Gastroesophageal sphincter (tissue), 4 donors: ENCODE results near the gene NNMT. TPM values are rescaled to one million over a fixed set of nuclear protein-coding genes. Genes with fewer than 3 reads are reported as not detected.

ENCODE experiments used
- ATAC-seq: fragments of 150-250 bp; one replicate; pipeline ENCODE4 v1.9.1; 2016; ENCODE audit warnings: mild to moderate bottlenecking, moderate library complexity
- H3K27ac ChIP-seq, 4 donors: fragments of 200-600 bp; sonication (generic) in 3 of 4; 1 replicate in 3 of 4; 2 replicates in 1 of 4; pipeline ENCODE4 v1.5.1; 2016 to 2019
- H3K27me3 ChIP-seq: fragments of 200-600 bp; sonication (generic); one replicate; pipeline ENCODE4 v1.5.1; 2019
- H3K36me3 ChIP-seq, 2 donors: fragments of 200-600 bp; sonication (generic); one replicate each; pipeline ENCODE4 v1.5.1; 2019; ENCODE audit warnings: control low read depth in 1 of 2
- H3K4me1 ChIP-seq, 3 donors: fragments of 200-600 bp; sonication (generic); 1 replicate in 2 of 3; 2 replicates in 1 of 3; pipeline ENCODE4 v1.5.1; 2016 to 2019; ENCODE audit warnings: control low read depth in 2 of 3
- H3K4me3 ChIP-seq, 2 donors: fragments of 200-600 bp; sonication (generic); one replicate each; pipeline ENCODE4 v1.5.1; 2019; ENCODE audit warnings: mild to moderate bottlenecking in 1 of 2, moderate library complexity in 1 of 2
- H3K9me3 ChIP-seq, 3 donors: fragments of 200-600 bp; sonication (generic); one replicate each; pipeline ENCODE4 v1.5.1; 2017 to 2019; ENCODE audit warnings: control low read depth in 2 of 3
- EP300 ChIP-seq: sonication (generic); formaldehyde crosslinking; IDR thresholded peaks from one replicate; pipeline ENCODE4 v1.6.1; 2017; ENCODE audit warnings: antibody characterized with exemption, mild to moderate bottlenecking
- POLR2A ChIP-seq, 2 donors: fragments of 450-650 bp; IDR thresholded peaks; one replicate each; pipeline ENCODE4 v1.6.1; 2017; ENCODE audit warnings: antibody characterized with exemption in 2 of 2, mild to moderate bottlenecking in 2 of 2, moderate library complexity in 1 of 2
- POLR2AphosphoS5 ChIP-seq: sonication (generic); formaldehyde crosslinking; IDR thresholded peaks from one replicate; pipeline ENCODE4 v1.6.1; 2017; ENCODE audit warnings: antibody characterized with exemption
- WGBS, 2 donors: methylation state at CpG; one replicate each; pipeline ENCODE4 v1.1.5; 2018; ENCODE audit warnings: low coverage in 1 of 2; 5-methylcytosine and 5-hydroxymethylcytosine counted together
- total RNA-seq, 4 donors: library from RNA; depleted of rRNA; stranded (reverse); fragments of >200 nt; gene quantifications; one replicate each; pipeline ENCODE4 v1.1.0, GENCODE V29; 2016
- TF ChIP-seq, protein P1 (sequence below), 4 experiments: fragments of 200-600 bp in 2 of 4; fragments of 450-650 bp in 2 of 4; sonication (generic) in 1 of 4; IDR thresholded peaks; one replicate each; pipeline ENCODE4 v1.5.1; 2017 to 2019; ENCODE audit warnings: antibody characterized with exemption in 4 of 4, mild to moderate bottlenecking in 2 of 4, moderate library complexity in 2 of 4

NNMT gene
- total RNA-seq, 4 donors from 2014 or later, result 39.4 to 409 (median 243) TPM

DNA sequence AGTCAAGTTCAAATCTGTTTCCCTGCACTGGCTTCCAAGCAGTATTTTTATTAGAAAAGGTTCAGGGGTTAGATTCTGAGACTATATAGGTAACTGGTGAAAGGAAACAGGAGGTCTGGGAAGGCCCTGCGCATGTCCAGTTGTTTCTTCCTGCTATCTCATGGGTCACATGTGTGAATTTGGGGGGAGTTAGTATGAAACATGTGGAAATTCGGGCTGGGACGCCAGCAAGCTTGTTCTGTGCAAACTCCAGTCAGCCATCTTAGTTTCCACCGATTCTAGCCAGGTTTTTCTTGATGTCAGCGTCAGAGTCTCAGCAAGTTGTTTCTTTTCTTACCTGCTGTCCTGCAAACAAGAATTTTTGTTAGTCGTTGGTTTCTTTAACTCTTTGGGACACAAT is 46.8 kb downstream of the NNMT start:
- Histone ChIP-seq H3K27me3 (no peaks in the 10 kb centered on the region), H3K36me3 (no peaks in the 10 kb centered on the region), H3K4me1 (peaks cover 0 to 9% (median 0%) of the 10 kb centered on the region in 3 donors), H3K9me3 (no peaks in the 10 kb centered on the region), H3K4me3 (no peak overlapping the region), H3K27ac (no peak overlapping the region)
- TF ChIP-seq POLR2AphosphoS5 (no peak), POLR2A (IDR thresholded peaks at IDR 0.05) (no peak), EP300 (no peak)
- TF ChIP-seq, protein P1, sequence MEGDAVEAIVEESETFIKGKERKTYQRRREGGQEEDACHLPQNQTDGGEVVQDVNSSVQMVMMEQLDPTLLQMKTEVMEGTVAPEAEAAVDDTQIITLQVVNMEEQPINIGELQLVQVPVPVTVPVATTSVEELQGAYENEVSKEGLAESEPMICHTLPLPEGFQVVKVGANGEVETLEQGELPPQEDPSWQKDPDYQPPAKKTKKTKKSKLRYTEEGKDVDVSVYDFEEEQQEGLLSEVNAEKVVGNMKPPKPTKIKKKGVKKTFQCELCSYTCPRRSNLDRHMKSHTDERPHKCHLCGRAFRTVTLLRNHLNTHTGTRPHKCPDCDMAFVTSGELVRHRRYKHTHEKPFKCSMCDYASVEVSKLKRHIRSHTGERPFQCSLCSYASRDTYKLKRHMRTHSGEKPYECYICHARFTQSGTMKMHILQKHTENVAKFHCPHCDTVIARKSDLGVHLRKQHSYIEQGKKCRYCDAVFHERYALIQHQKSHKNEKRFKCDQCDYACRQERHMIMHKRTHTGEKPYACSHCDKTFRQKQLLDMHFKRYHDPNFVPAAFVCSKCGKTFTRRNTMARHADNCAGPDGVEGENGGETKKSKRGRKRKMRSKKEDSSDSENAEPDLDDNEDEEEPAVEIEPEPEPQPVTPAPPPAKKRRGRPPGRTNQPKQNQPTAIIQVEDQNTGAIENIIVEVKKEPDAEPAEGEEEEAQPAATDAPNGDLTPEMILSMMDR (IDR thresholded peaks at IDR 0.05), result no peak
- ATAC-seq, result no peak
- 82 to 83% methylated on average over 2 to 6 of the region's 6 CpGs for WGBS, 2 donors

- Histone ChIP-seq H3K27ac (no peak overlapping the region), H3K36me3 (no peaks in the 10 kb centered on the region), H3K4me3 (no peak overlapping the region), H3K9me3 (no peaks in the 10 kb centered on the region), H3K4me1 (peaks cover 0 to 9% (median 0%) of the 10 kb centered on the region in 3 donors), H3K27me3 (no peaks in the 10 kb centered on the region)
- WGBS, 2 donors, result 84 to 85% methylated on average over 4 of the region's 4 CpGs
- no peak for TF ChIP-seq EP300
- ATAC-seq, result no peak
These were observed 47.3 kb downstream of the NNMT start for GRCh38 chr11:114343493-114343892.

- Histone ChIP-seq H3K4me3 (no peak overlapping the region), H3K27me3 (no peaks in the 10 kb centered on the region), H3K9me3 (no peaks in the 10 kb centered on the region), H3K4me1 (peaks cover 0 to 9% (median 0%) of the 10 kb centered on the region in 3 donors), H3K36me3 (no peaks in the 10 kb centered on the region), H3K27ac (no peak overlapping the region)
- ATAC-seq, result no peak
- TF ChIP-seq POLR2A (IDR thresholded peaks at IDR 0.05), result no peak
- TF ChIP-seq POLR2AphosphoS5, result no peak
- 75 to 77% methylated on average over 4 of the region's 4 CpGs for WGBS, 2 donors
These were observed 48.3 kb downstream of the NNMT start for GRCh38 chr11:114344494-114344893.

- H3K9me3 ChIP-seq, result no peaks in the 10 kb centered on the region
- no peak overlapping the region for H3K4me3 ChIP-seq
- no peak for ATAC-seq
- no peaks in the 10 kb centered on the region for H3K27me3 ChIP-seq
- no peaks in the 10 kb centered on the region for H3K36me3 ChIP-seq
- H3K4me1 ChIP-seq, result peaks cover 0 to 1% (median 0%) of the 10 kb centered on the region in 3 donors
- TF ChIP-seq POLR2AphosphoS5, result no peak
- TF ChIP-seq POLR2A (IDR thresholded peaks at IDR 0.05), result no peak
- no peak for TF ChIP-seq EP300
- TF ChIP-seq, protein P1 (IDR thresholded peaks at IDR 0.05), result no peak
- H3K27ac ChIP-seq, result no peak overlapping the region
- 82 to 96% methylated on average over 2 to 3 of the region's 3 CpGs for WGBS, 2 donors
These were observed 49.5 kb downstream of the NNMT start for GRCh38 chr11:114345575-114346222.

DNA sequence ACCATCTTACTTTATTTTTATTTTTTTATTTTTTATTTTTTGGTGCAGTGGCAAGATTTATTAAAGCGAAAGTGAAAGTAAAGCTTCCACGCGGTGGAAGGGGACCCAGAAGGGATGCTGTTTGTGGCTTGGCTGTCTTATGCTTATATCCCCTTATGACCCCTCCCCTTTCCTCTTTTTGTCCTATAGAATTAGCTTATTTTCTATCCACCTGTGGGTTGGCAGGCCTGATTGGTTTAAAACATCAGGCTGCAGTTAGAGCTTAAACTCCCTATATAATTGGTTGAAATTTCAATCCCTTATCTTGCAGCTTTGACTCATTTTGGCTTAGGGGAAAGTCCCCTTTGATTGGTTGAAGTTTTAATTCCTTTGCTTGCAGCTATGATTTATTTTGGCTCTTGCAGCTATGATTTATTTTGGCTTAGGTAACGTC is 50.5 kb downstream of the NNMT start:
- H3K9me3 ChIP-seq, result no peaks in the 10 kb centered on the region
- no peak for TF ChIP-seq POLR2A (IDR thresholded peaks at IDR 0.05)
- no peak for TF ChIP-seq POLR2AphosphoS5
- TF ChIP-seq, protein P1 (IDR thresholded peaks at IDR 0.05), result no peak
- TF ChIP-seq EP300, result no peak
- 70 to 75% methylated on average over 3 to 4 of the region's 4 CpGs for WGBS, 2 donors
- ATAC-seq, result no peak
- no peak overlapping the region for H3K27ac ChIP-seq
- no peaks in the 10 kb centered on the region for H3K36me3 ChIP-seq
- H3K4me1 ChIP-seq, result no peaks in the 10 kb centered on the region
- no peaks in the 10 kb centered on the region for H3K27me3 ChIP-seq
- H3K4me3 ChIP-seq, result peak overlapping the region in 1 of 2 donors; percentile 1
